Smooth muscle cell (in vitro differentiated cells): ENCODE measurements around the gene XRCC4. TPM values are rescaled to one million over a fixed set of nuclear protein-coding genes. Genes with fewer than 3 reads are reported as not detected.

Source experiments
- DNase-seq: peaks from one replicate; lab custom pipeline; 2025; ENCODE audit not compliant: unreplicated experiment; lab: John Stamatoyannopoulos, UW
- H2AFZ ChIP-seq: fragments of 200-600 bp; sonication (generic); 2 replicates; pipeline ENCODE4 v1.6.0; 2016; ENCODE audit warnings: antibody characterized with exemption, low read depth, mild to moderate bottlenecking
- H3F3A ChIP-seq: fragments of 200-600 bp; sonication (generic); 2 replicates; pipeline ENCODE4 v1.6.0; 2017; ENCODE audit warnings: antibody characterized with exemption, low read depth
- H3K27ac ChIP-seq: fragments of 200-600 bp; sonication (generic); 2 replicates; pipeline ENCODE4 v1.5.1; 2016; ENCODE audit warnings: low read depth, mild to moderate bottlenecking
- H3K27me3 ChIP-seq: fragments of 200-600 bp; sonication (generic); 2 replicates; pipeline ENCODE4 v1.6.1; 2016; ENCODE audit warnings: low read depth, mild to moderate bottlenecking
- H3K36me3 ChIP-seq: fragments of 200-600 bp; sonication (generic); 2 replicates; pipeline ENCODE4 v1.5.1; 2016; ENCODE audit warnings: low read depth
- H3K4me1 ChIP-seq: fragments of 200-600 bp; sonication (generic); 2 replicates; pipeline ENCODE4 v1.5.1; 2016; ENCODE audit warnings: low read depth
- H3K4me2 ChIP-seq: fragments of 200-600 bp; sonication (generic); 2 replicates; pipeline ENCODE4 v1.6.0; 2016; ENCODE audit warnings: mild to moderate bottlenecking
- H3K4me3 ChIP-seq: fragments of 200-600 bp; sonication (generic); 2 replicates; pipeline ENCODE4 v1.5.1; 2016; ENCODE audit warnings: mild to moderate bottlenecking
- H3K79me2 ChIP-seq: fragments of 200-600 bp; sonication (generic); 2 replicates; pipeline ENCODE4 v1.6.0; 2016; ENCODE audit warnings: low read depth, mild to moderate bottlenecking
- H3K9ac ChIP-seq: fragments of 200-600 bp; sonication (generic); 2 replicates; pipeline ENCODE4 v1.6.0; 2016; ENCODE audit warnings: low read depth
- H3K9me3 ChIP-seq: fragments of 200-600 bp; sonication (generic); replicated peaks from 2 replicates; pipeline ENCODE4 v1.5.1; 2016; ENCODE audit warnings: low read depth
- H4K20me1 ChIP-seq: fragments of 200-600 bp; sonication (generic); 2 replicates; pipeline ENCODE4 v1.6.0; 2016; ENCODE audit warnings: low read depth
- WGBS: methylation state at CpG from one replicate; pipeline ENCODE4 v1.1.7; 2016; ENCODE audit warnings: low lambda C conversion rate; 5-methylcytosine and 5-hydroxymethylcytosine counted together
- polyA plus RNA-seq: library from polyadenylated mRNA; unstranded; fragments of >200 nt; fragmentation: Nextera tagmentation; extraction: Ambion mirVana; gene quantifications from 2 replicates; pipeline ENCODE4 v1.2.1, GENCODE V29; 2016
- total RNA-seq: library from RNA; depleted of rRNA; stranded (reverse); fragments of >200 nt; gene quantifications from 2 replicates; pipeline ENCODE4 v1.2.3, GENCODE V29; 2014
- TF ChIP-seq, protein P1 (sequence below): fragments of 200-600 bp; sonication (generic); IDR thresholded peaks from 2 replicates; pipeline ENCODE4 v1.5.1; 2017; ENCODE audit warnings: borderline replicate concordance, mild to moderate bottlenecking, antibody characterized with exemption; ENCODE audit not compliant: insufficient read depth, poor library complexity, severe bottlenecking

XRCC4 gene
- total RNA-seq (110 and 145 TPM in 2 replicates), polyA plus RNA-seq (55.7 and 98.1 TPM in 2 replicates)

DNA sequence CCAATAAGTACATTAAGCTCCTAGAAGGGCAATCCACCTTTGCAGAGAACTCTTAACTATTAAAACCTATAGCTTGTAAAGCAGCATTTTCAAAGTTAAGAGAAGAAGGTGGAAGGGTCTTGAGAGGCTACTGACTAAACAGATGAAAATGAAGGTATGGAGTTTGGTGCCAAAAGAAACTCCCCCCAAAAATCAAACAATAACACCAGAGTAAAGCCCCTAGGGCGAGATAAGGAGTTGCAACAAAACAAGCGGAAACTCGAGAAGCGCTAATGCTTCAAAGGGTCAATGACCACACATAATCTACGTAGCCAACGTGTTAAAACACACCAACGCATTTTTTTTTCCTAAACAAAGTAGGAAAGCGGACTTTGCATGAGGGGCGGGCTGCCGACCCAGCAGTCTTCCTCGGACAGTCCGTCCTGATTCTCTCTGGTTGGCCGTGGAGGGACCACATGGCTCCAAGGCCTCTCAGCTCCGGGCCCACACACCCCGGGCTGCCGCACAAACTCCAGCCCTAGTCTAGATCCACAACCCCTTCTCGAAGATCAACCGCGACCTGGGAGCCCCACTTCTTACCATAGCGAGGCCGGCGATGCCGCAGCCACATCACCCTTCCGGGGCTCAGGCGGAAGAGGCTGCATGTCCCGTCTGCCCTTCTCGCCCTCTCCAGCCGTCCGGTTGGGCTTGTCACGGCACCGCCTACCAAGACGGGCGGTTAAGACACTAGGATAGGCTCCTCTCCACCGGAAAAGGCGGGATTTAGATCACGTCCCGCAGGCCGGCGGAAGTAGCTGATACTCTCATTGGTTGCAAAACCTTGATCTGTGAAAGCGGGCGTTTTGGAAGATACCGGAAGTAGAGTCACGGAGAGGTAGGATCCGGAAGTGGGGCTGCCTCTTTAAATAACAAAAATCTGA lies at the start of gene XRCC4, which contains the start of gene TMEM167A:
Gene XRCC4, plus strand, starts transcription at position 806 of the 920 bp plus-strand sequence. CDS start 27,373 bp downstream, outside the sequence.
Gene TMEM167A, minus strand, starts transcription at position 653 of the 920 bp plus-strand sequence. Its CDS starts 71 bp downstream, at position 582.
- Histone ChIP-seq H3K4me1 (peaks cover 20% of the 10 kb centered on the region), H3K79me2 (peaks cover 77% of the 10 kb centered on the region), H3K4me3 (peak within 1 kb of the TSS; percentile 87), H4K20me1 (peaks cover 31% of the 10 kb centered on the region), H2AFZ (peak within 1 kb of the TSS; percentile 97), H3K36me3 (no peaks in the 10 kb centered on the region), H3F3A (no peaks in the 10 kb centered on the region), H3K4me2 (peak within 1 kb of the TSS; percentile 90), H3K9me3 (no peaks in the 10 kb centered on the region), H3K9ac (peak within 1 kb of the TSS; percentile 87), H3K27me3 (no peaks in the 10 kb centered on the region), H3K27ac (peak within 1 kb of the TSS; percentile 90)
- DNase-seq, result peak; percentile 68
- WGBS, result under 1% methylated on average over 44 of the region's 44 CpGs
- TF ChIP-seq, protein P1, sequence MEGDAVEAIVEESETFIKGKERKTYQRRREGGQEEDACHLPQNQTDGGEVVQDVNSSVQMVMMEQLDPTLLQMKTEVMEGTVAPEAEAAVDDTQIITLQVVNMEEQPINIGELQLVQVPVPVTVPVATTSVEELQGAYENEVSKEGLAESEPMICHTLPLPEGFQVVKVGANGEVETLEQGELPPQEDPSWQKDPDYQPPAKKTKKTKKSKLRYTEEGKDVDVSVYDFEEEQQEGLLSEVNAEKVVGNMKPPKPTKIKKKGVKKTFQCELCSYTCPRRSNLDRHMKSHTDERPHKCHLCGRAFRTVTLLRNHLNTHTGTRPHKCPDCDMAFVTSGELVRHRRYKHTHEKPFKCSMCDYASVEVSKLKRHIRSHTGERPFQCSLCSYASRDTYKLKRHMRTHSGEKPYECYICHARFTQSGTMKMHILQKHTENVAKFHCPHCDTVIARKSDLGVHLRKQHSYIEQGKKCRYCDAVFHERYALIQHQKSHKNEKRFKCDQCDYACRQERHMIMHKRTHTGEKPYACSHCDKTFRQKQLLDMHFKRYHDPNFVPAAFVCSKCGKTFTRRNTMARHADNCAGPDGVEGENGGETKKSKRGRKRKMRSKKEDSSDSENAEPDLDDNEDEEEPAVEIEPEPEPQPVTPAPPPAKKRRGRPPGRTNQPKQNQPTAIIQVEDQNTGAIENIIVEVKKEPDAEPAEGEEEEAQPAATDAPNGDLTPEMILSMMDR, result no peak

DNA sequence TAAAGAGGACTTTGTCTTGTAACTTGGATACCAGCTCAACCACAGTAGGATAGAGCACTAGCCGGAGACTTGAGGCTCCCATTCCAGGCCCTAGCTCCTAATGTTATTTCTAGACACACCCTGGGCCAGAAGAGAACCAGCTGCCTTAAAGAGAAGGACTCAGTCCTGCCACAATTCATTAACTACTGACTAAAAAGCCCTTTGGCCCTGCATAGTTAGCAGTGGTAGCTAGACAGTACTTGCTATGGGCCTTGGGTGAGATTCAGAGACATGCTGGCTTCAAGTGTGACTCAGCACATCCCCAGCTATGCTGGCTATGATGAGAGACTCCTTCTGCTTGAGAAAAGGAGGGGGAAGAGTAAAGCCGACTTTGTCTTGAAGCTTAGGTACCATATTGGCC lies 47.4 kb upstream of the XRCC4 start:
- H3K27ac ChIP-seq, result no peak overlapping the region
- H2AFZ ChIP-seq, result no peak overlapping the region
- no peak overlapping the region for H3K4me2 ChIP-seq

DNA sequence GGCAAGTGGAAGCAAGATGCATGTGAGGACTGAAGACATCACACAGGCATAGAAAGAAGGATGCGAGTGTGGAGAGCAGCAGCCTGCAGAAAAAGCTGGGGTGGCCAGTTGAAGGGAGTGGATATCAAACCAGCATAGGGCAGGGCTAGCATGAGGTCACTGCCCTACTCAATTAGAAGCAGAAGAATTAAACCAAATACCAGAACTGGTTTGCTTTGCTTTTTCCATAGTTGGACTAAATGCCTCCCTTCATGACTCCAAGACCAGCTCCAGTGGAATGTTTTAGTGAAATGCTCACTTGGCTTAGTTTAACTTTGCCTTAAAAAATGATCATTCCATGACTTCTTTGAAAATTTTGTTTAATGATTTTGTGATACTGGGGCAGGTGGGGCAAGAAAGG lies 46.0 kb upstream of the XRCC4 start:
- peaks cover 34% of the 10 kb centered on the region for H3K4me1 ChIP-seq
- H3K9me3 ChIP-seq, result no peaks in the 10 kb centered on the region
- TF ChIP-seq, protein P1, result no peak
- WGBS, result 100% methylated on average over 1 of the region's 1 CpG
- no peak overlapping the region for H3K4me3 ChIP-seq
- no peak overlapping the region for H3K4me2 ChIP-seq
- no peak overlapping the region for H2AFZ ChIP-seq
- H3K79me2 ChIP-seq, result no peaks in the 10 kb centered on the region
- H3F3A ChIP-seq, result peaks cover 9% of the 10 kb centered on the region
- DNase-seq, result no peak
- H3K9ac ChIP-seq, result no peak overlapping the region
- H4K20me1 ChIP-seq, result no peaks in the 10 kb centered on the region
- H3K27me3 ChIP-seq, result no peaks in the 10 kb centered on the region
- no peaks in the 10 kb centered on the region for H3K36me3 ChIP-seq
- H3K27ac ChIP-seq, result no peak overlapping the region

More for the DNA sequence above, 47.4 kb upstream of the XRCC4 start:
- H3K79me2 ChIP-seq, result no peaks in the 10 kb centered on the region
- no peak overlapping the region for H3K4me3 ChIP-seq
- H3K27me3 ChIP-seq, result no peaks in the 10 kb centered on the region
- no peaks in the 10 kb centered on the region for H3K36me3 ChIP-seq
- TF ChIP-seq, protein P1, result no peak
- DNase-seq, result no peak
- H3F3A ChIP-seq, result peaks cover 9% of the 10 kb centered on the region
- WGBS, result 88% methylated on average over 2 of the region's 2 CpGs
- H3K9ac ChIP-seq, result no peak overlapping the region
- H3K4me1 ChIP-seq, result peaks cover 30% of the 10 kb centered on the region
- no peaks in the 10 kb centered on the region for H4K20me1 ChIP-seq
- no peaks in the 10 kb centered on the region for H3K9me3 ChIP-seq
